H7 (cell line): Measurements from ENCODE around the gene GRM2. TPM values are rescaled to one million over a fixed set of nuclear protein-coding genes. Genes with fewer than 3 reads are reported as not detected.

ENCODE experiments used
- DNase-seq: peaks from one replicate; pipeline ENCODE4 v3.0.0; 2012
- H3K27me3 ChIP-seq: 2 replicates; pipeline ENCODE4 v1.6.0; 2011; ENCODE audit warnings: mild to moderate bottlenecking, low read length; ENCODE audit not compliant: control insufficient read depth, insufficient read depth
- H3K36me3 ChIP-seq: replicated peaks from 2 replicates; pipeline ENCODE4 v1.5.1; 2011; ENCODE audit warnings: low read length; ENCODE audit not compliant: control insufficient read depth, insufficient read depth
- H3K4me3 ChIP-seq: 2 replicates; pipeline ENCODE4 v1.5.1; 2011; ENCODE audit warnings: low read depth, mild to moderate bottlenecking, control low read depth, low read length, moderate library complexity; ENCODE audit not compliant: insufficient read depth
- total RNA-seq: library from RNA; depleted of rRNA; stranded (reverse); fragments of >200 nt; shearing (Covaris generic); gene quantifications from 2 replicates; pipeline ENCODE4 v1.2.3, GENCODE V29; 2014

GRM2 gene
- total RNA-seq, 1 experiment from 2014 or later = 3.8 TPM

DNA sequence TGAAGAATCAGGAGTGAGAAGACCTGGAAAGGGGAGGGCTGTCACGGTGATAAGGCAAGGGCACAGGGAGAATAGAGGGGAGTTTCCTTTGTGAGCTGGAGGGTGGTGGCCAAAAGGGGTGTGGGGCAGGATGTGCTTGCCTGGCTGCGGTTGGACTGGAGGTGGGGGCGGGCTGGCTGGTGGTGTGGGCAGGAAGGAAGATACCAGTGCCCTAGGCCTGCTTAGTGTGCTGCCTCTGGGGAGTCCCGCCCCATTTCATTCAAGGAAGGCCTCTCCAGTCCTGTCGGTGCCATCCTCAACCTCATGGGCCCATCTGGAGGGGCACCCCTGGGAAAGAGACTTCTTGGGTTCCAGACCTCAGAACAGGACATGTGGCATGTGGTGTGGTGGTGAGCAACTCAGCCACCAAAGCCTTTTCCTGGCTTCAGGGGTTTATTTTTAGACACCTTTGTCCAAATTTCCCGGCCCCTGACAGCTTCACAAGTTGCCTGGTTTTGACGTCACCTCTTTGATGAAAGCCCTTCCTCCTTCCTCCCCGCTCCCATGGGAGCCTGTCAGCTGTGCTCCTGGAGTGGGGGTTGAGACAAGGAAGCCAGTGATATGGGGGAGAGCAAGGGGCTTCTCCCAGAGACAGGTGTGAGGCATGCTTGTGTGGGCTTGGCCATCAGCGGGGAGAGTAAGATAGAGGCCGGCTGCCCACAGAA, 20.2 kb upstream of the GRM2 start:
- no peak for DNase-seq
- no peaks in the 10 kb centered on the region for H3K27me3 ChIP-seq
- no peak overlapping the region for H3K4me3 ChIP-seq
- H3K36me3 ChIP-seq = no peaks in the 10 kb centered on the region; the same call in 1 of the 2 replicates

DNA sequence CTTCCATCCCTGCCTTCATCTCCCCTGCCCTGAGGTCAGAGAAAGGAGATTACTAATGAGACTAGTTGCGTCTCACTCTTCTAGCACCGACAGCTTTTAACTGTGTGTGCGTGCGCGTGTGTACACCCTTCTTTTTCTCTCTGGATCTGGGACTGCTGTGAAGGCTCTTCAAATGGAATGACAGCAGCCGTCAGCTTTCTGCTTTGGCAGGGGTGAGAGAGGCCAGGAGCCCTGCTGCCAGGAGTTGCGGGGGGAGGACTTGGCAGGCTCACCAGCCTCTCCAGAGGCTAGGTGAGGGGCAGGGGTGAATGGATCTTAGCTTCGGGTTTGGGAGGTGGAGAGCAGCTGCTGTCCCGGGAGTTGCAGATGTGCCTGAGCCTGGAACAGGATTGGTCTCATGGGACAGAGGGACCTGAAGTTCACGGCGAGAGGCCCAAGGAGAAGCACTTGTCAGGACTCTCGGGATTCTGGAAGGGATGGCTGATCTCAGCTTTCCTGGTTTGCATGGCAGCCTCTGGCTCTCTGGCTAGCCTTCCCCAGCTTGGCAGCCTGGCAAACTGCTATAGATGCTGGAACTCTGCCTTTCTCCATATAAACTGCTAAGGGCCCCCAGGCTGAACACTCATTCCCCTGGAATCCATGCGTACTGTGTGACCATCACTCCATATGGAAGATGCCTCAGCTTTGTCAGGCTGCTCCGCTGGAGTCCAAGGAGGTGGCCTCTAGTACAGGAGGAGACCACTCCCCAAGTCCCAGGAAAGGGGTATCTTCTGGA, 19.2 kb upstream of the GRM2 start:
- Histone ChIP-seq H3K27me3 (no peaks in the 10 kb centered on the region), H3K36me3 (no peaks in the 10 kb centered on the region; the same call in 1 of the 2 replicates), H3K4me3 (no peak overlapping the region)
- DNase-seq = no peak

DNA sequence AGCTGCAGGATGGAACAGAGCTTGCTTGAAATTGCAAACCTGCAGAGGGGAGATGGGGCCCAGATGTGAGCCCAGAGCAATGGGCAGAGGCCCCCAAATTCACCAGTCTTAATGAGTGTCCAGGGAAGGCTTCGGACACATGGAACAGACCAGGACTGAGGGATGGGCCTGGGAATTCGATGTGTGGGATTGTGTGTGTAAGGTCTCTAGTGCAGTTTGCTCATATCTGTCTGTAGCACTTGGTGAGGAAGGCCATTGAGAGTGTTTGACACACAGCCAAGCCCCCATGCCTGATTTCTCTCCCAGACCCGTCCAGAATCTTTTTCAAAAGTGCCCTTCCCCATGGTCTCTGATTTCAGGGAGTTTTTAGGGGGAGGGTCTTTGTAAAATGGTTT, 18.7 kb upstream of the GRM2 start:
- Histone ChIP-seq H3K4me3 (no peak overlapping the region), H3K27me3 (no peaks in the 10 kb centered on the region), H3K36me3 (no peaks in the 10 kb centered on the region; the same call in 1 of the 2 replicates)
- no peak for DNase-seq

DNA sequence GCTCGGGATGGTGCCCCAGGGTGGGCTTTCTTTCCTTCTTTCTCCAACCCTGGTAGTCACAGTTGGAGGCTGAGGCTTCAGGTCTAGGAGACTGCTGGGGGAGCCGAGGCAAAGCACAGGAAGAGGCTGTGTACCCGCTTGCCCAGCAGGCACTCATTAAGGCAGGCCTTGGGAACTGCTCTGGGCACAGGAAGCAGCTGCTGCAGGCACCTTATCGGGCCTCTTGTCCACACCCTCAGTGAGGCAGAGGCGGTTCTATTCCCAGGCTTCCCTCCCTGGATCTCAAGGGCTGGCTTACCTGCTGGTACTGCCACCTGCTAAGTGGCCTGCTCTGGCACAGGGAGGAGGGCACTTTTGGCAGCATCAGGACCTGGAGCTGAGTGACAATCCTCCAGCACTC, 15.8 kb upstream of the GRM2 start:
- Histone ChIP-seq H3K27me3 (no peaks in the 10 kb centered on the region), H3K36me3 (no peaks in the 10 kb centered on the region; the same call in 1 of the 2 replicates), H3K4me3 (no peak overlapping the region)
- DNase-seq = no peak

DNA sequence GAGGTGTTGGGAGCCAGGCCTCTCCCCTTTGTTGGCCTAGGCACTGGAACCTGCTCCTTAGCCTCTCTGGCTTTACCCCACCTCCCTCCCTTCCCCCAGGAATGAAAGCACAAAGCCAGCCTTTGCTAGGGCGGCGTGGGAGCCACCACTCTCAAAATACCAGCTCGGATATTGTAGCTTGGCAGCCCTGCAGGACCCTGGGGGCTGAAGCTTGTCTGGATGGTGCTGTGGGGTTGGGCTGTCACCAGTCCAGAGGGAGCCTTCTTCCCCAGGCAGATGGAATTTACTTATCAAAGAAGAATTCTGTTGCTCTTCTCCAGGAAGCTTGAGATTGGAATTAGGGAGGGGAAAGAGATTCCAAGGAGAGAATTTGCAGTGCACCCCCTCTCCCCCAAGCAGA, 14.9 kb upstream of the GRM2 start:
- Histone ChIP-seq H3K4me3 (no peak overlapping the region), H3K27me3 (no peaks in the 10 kb centered on the region), H3K36me3 (no peaks in the 10 kb centered on the region; the same call in 1 of the 2 replicates)
- no peak for DNase-seq

DNA sequence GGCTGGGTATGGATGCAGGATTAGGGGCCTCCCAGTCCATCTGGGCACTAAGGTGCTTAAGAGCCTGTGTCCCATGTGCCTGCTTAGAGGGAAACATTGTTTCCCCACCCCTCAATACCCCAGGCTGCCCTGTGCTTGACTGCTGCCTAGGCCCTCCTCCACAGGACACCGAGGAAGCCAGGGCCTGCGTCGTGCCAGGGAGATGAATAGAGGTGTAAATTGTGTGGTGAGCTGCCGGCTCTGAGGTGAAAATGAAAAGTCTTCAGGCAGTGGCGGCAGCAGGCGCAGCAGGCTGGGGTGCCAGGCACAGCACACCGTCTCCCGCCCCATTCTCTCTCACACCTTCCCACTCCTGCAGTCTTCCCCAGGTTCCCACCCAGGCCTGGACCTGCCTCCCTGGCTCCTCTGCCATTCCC, 13.9 kb upstream of the GRM2 start:
- DNase-seq = no peak
- Histone ChIP-seq H3K36me3 (no peaks in the 10 kb centered on the region; the same call in 1 of the 2 replicates), H3K4me3 (no peak overlapping the region), H3K27me3 (no peaks in the 10 kb centered on the region)

DNA sequence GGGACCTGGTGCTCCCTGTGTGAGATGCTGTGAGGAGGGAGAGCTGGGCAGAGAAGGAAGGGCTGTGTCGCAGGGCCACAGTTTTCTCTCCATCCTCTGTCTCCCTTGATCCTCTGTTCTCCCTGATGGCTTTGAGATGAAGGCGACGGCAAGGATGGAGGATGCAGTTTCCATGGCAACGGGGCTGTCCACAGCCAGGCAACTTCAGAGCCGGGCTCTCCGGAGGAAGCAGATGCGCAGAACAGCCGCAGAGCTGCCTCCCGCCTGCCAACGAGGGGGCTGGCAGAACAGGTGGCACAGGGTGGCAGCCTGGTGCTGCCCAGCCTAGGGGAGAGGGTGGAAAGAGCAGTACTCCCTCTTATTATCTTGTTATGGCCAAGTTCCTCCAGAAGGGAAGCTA, 9.9 kb upstream of the GRM2 start:
- no peak overlapping the region for H3K4me3 ChIP-seq
- no peak for DNase-seq
- no peaks in the 10 kb centered on the region for H3K27me3 ChIP-seq
- peaks cover 1% of the 10 kb centered on the region for H3K36me3 ChIP-seq

DNA sequence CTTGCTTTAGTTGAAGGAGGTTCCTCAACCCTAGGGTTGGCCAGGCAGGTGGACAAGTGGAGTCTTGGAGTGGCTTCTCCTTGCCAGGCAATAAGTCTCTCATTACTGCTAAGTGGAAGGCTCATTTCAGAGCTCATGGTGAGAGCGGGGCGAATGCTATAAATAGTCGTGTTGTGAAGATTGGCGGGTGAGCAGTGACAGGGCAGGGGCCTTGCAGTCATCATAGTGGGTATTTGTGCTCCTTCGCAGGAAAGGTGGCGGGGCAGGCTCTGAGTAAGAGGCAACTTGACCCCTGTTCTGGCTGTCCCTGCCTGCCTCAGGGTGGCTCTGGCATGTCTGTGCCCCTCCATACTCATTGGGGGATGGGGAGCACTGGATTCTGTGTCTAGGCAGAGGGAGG, 8.7 kb upstream of the GRM2 start:
- H3K27me3 ChIP-seq = no peaks in the 10 kb centered on the region
- no peak for DNase-seq
- peaks cover 1% of the 10 kb centered on the region for H3K36me3 ChIP-seq
- H3K4me3 ChIP-seq = no peak overlapping the region

DNA sequence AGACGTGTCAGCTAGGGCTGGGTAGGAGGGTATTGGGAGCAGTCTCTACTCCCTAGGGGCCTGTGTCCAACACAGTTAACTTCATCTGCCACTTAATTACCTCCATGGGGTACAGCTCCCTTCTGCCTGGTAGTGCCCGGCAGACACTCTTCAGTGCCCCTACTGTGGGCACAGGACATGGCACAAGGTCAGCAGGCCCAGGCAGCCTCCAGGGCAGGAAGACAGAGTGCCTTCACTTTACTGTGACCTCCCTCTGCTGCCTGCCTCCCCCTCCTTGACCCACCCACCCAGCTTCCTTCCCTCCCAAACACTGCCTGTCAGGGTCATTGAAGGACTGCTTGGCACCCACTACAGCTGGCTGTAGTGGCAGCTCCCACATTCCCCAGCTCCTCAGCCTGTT, 6.5 kb upstream of the GRM2 start:
- Histone ChIP-seq H3K4me3 (no peak overlapping the region), H3K36me3 (peaks cover 1% of the 10 kb centered on the region), H3K27me3 (no peaks in the 10 kb centered on the region)
- DNase-seq = no peak

DNA sequence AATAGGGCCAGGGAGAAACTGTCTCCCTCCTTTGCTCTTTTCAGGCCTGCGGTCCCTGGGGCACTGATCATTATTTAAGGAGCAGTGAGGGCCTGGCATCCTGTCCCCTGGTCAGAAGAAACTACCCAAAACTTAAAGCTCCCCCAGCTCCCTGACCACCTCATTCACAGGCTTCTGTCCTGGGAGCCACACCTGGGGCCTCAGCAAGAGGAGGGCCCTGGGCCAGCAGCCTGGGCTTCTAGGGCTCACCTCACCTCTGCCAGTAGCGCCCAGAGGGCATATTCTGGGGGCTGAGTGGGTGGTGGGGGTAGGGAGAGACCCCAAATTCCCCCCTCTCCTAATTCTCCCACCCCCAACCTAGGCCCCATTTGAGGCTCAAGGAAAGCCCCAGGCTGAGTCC, 4.7 kb upstream of the GRM2 start:
- DNase-seq = no peak
- Histone ChIP-seq H3K27me3 (peaks cover 2% of the 10 kb centered on the region), H3K36me3 (peaks cover 1% of the 10 kb centered on the region), H3K4me3 (no peak overlapping the region)

DNA sequence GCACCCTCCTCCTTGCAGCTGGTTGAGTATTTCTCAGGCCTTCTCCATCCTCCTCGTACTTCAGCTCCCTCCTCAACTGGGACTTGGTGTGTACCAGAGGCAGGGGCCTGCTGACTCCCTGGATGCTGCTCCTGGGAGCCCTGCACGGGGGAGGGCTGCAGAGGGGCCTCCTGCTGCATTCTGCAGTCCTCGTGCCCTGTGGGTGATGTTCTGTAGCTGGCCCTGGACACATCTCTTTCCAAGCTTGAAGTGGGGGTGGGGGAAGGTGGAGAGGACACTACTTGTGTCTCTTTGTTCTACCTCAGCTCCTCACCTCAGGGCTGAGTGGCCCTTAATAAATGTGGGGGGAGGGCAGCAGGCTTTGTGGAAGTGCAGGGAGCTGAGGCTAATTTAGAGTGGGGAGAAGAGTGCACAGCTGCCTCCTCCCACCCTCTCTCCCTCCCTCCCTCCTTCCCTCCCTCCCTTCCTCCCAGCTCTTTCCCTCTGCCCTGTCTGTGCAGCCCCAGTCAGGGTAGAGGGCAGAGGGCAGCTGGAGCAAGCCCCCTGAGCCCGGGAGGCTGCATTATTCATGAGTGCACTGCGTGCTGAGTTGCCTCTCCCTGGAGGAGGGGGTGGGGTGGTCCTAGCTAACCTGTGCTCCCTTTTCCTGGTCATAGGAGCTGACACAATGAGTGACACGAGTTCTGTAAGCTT, 3.7 kb upstream of the GRM2 start:
- H3K4me3 ChIP-seq = no peak overlapping the region
- DNase-seq = peak; percentile 83
- H3K36me3 ChIP-seq = peaks cover 1% of the 10 kb centered on the region
- peaks cover 13% of the 10 kb centered on the region for H3K27me3 ChIP-seq

DNA sequence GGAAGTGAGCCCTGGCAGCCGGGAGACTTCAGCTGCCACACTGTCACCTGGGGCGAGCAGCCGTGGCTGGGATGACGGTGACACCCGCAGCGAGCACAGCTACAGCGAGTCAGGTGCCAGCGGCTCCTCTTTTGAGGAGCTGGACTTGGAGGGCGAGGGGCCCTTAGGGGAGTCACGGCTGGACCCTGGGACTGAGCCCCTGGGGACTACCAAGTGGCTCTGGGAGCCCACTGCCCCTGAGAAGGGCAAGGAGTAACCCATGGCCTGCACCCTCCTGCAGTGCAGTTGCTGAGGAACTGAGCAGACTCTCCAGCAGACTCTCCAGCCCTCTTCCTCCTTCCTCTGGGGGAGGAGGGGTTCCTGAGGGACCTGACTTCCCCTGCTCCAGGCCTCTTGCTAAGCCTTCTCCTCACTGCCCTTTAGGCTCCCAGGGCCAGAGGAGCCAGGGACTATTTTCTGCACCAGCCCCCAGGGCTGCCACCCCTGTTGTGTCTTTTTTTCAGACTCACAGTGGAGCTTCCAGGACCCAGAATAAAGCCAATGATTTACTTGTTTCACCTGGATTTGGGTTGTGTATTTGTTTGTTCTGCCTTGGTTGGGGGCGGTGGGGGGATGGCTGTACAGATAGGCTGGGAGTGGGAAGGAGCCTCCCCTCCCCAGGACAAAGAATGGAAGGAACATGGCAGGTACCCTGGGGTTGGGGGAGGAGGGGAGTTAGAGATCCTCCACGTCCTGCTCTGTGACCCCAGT, 2.9 kb upstream of the GRM2 start:
- Histone ChIP-seq H3K4me3 (no peak overlapping the region), H3K36me3 (peaks cover 1% of the 10 kb centered on the region), H3K27me3 (peaks cover 20% of the 10 kb centered on the region)
- peak; percentile 73 for DNase-seq

DNA sequence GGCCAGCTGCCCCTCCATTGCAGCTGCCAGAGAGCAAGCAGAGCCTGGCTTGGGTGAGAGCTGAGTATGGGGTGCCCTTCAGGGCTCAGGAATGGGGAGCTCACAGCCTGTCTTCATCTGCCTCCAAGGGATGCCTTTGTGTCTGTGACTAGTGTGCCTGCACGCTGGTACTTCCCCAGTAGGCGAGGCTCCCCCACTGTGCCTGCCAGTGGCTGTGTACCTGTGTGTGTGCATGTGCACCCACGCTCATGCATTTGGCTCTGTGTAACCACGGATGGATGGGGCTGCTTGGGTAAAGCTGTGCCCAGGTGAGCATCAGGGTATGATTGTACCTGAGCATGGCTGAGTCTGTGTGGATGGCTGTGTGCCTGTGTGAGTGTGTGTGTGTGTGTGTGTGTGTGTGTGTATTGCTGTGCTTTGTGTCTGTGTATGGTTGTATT, 2.3 kb upstream of the GRM2 start:
- H3K4me3 ChIP-seq = no peak overlapping the region
- peak; percentile 39 for DNase-seq
- H3K27me3 ChIP-seq = peaks cover 22% of the 10 kb centered on the region
- peaks cover 1% of the 10 kb centered on the region for H3K36me3 ChIP-seq

DNA sequence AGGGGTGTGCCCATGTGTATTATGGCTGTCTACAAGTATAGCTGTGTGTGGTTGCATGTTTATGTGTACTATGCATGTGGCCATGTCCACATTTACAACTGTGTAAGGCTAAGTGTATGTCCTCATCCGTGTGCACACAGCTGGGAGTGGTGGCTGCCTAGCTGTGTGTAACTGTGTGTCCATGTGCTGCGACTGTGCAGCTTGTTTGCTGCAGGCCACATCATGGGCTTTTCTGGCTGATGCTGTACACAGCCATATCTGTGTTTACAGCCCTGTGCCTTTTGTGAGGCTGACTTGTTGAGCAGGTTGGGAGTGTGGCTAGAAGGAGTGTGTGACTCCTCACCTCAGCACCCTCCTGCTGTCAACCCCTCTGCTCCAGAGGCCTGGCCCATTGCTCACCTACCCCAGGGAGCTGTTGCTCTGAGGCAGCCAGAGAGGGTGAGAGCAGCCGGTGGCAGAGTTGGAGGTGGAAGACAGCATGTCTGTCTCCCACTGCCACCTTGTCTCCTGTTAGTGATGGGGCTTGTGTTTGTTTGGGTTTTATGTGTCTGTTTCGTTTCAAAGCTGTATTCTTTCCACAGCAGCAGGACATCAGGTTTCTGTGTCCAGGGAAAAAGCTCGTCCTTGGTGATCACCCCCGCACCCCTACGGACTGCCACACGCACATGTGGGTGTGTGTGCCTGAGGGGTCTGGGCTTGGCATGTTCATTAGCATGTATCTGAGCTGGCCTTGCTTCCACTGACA, 1.4 kb upstream of the GRM2 start:
- Histone ChIP-seq H3K4me3 (no peak overlapping the region), H3K36me3 (no peaks in the 10 kb centered on the region), H3K27me3 (peaks cover 22% of the 10 kb centered on the region)
- peak; percentile 18 for DNase-seq
